ENCODE results near the gene RASSF10. TPM values are rescaled to one million over a fixed set of nuclear protein-coding genes. Genes with fewer than 3 reads are reported as not detected.

The RASSF10 gene
- total RNA-seq, 1 experiment from 2014 or later: 10.0 TPM

DNA sequence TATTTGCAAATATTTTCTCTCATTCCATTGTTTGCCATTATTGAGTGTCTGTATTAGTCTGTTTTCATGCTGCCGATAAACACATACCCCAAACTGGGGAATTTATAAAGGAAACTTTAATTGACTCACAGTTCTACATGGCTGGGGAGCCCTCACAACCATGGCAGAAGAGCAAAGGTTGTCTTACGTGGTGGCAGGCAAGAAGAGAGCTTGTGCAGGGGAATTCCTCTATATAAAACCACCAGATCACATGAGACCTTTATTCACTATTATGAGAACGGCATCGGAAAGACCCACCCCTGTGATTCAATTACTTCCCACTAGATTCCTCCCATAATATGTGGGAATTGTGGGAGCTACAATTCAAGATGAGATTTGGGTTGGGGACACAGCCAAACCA lies 10.2 kb downstream of the RASSF10 start:
- H3K4me1 Mint-ChIP-seq (ENCODE audit: low read depth, unreplicated experiment): peaks cover 47% of the 10 kb centered on the region
- H3K27ac Mint-ChIP-seq (ENCODE audit: unreplicated experiment): no peak overlapping the region
- intact Hi-C loops (cut with micrococcal nuclease; ENCODE audit: unreplicated experiment): loop anchor here (10.0 kb wide), 1 partner anchor 165 kb away; no protein-coding TSS in a partner anchor
- no peak overlapping the region for H3K4me3 Mint-ChIP-seq (ENCODE audit: low read depth, unreplicated experiment)
- no TSS peak for BruUV-seq (replicated peaks)
- TF ChIP-seq, protein P1, sequence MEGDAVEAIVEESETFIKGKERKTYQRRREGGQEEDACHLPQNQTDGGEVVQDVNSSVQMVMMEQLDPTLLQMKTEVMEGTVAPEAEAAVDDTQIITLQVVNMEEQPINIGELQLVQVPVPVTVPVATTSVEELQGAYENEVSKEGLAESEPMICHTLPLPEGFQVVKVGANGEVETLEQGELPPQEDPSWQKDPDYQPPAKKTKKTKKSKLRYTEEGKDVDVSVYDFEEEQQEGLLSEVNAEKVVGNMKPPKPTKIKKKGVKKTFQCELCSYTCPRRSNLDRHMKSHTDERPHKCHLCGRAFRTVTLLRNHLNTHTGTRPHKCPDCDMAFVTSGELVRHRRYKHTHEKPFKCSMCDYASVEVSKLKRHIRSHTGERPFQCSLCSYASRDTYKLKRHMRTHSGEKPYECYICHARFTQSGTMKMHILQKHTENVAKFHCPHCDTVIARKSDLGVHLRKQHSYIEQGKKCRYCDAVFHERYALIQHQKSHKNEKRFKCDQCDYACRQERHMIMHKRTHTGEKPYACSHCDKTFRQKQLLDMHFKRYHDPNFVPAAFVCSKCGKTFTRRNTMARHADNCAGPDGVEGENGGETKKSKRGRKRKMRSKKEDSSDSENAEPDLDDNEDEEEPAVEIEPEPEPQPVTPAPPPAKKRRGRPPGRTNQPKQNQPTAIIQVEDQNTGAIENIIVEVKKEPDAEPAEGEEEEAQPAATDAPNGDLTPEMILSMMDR (IDR thresholded peaks at IDR 0.05; ENCODE audit: unreplicated experiment): no peak
- no peaks in the 10 kb centered on the region for H3K9me3 Mint-ChIP-seq (ENCODE audit: low read depth, unreplicated experiment)
- no peaks in the 10 kb centered on the region for H3K36me3 Mint-ChIP-seq (ENCODE audit: insufficient read depth, unreplicated experiment)
- no peak for DNase-seq
- CTCF ChIA-PET: no interaction called here
- no peaks in the 10 kb centered on the region for H3K27me3 Mint-ChIP-seq (ENCODE audit: unreplicated experiment)

GRCh38 chr11:13023423-13023822 lies 14.3 kb downstream of the RASSF10 start:
- H3K36me3 Mint-ChIP-seq (ENCODE audit: insufficient read depth, unreplicated experiment): no peaks in the 10 kb centered on the region

GRCh38 chr11:13026722-13027121 lies 17.6 kb downstream of the RASSF10 start:
- DNase-seq: no peak
- Mint-ChIP-seq H3K36me3 (ENCODE audit: insufficient read depth, unreplicated experiment) (no peaks in the 10 kb centered on the region), H3K4me3 (ENCODE audit: low read depth, unreplicated experiment) (no peak overlapping the region), H3K9me3 (ENCODE audit: low read depth, unreplicated experiment) (no peaks in the 10 kb centered on the region), H3K27ac (ENCODE audit: unreplicated experiment) (no peak overlapping the region), H3K27me3 (ENCODE audit: unreplicated experiment) (no peaks in the 10 kb centered on the region), H3K4me1 (ENCODE audit: low read depth, unreplicated experiment) (peaks cover 14% of the 10 kb centered on the region)
- BruUV-seq (replicated peaks): no TSS peak
- intact Hi-C loops (cut with micrococcal nuclease; ENCODE audit: unreplicated experiment): no loop called here
- TF ChIP-seq, protein P1 (IDR thresholded peaks at IDR 0.05; ENCODE audit: unreplicated experiment): no peak
- CTCF ChIA-PET: no interaction called here

More at GRCh38 chr11:13023423-13023822, 14.3 kb downstream of the RASSF10 start:
- CTCF ChIA-PET: interaction anchor here (1.3 kb wide), 2 partner anchors 11 to 12 kb away, joined by 3 to 4 read pairs; no protein-coding TSS in a partner anchor
- no TSS peak for BruUV-seq (replicated peaks)
- no peak for DNase-seq
- Mint-ChIP-seq H3K27ac (ENCODE audit: unreplicated experiment) (no peak overlapping the region), H3K4me3 (ENCODE audit: low read depth, unreplicated experiment) (no peak overlapping the region), H3K9me3 (ENCODE audit: low read depth, unreplicated experiment) (no peaks in the 10 kb centered on the region), H3K4me1 (ENCODE audit: low read depth, unreplicated experiment) (peaks cover 19% of the 10 kb centered on the region), H3K27me3 (ENCODE audit: unreplicated experiment) (no peaks in the 10 kb centered on the region)
- intact Hi-C loops (cut with micrococcal nuclease; ENCODE audit: unreplicated experiment): no loop called here
- TF ChIP-seq, protein P1 (IDR thresholded peaks at IDR 0.05; ENCODE audit: unreplicated experiment): no peak

GRCh38 chr11:13028322-13028721 lies 19.2 kb downstream of the RASSF10 start:
- Mint-ChIP-seq H3K9me3 (ENCODE audit: low read depth, unreplicated experiment) (no peaks in the 10 kb centered on the region), H3K4me3 (ENCODE audit: low read depth, unreplicated experiment) (no peak overlapping the region), H3K4me1 (ENCODE audit: low read depth, unreplicated experiment) (no peaks in the 10 kb centered on the region), H3K27ac (ENCODE audit: unreplicated experiment) (no peak overlapping the region), H3K27me3 (ENCODE audit: unreplicated experiment) (no peaks in the 10 kb centered on the region), H3K36me3 (ENCODE audit: insufficient read depth, unreplicated experiment) (no peaks in the 10 kb centered on the region)
- CTCF ChIA-PET: no interaction called here
- BruUV-seq (replicated peaks): no TSS peak
- TF ChIP-seq, protein P1 (IDR thresholded peaks at IDR 0.05; ENCODE audit: unreplicated experiment): no peak
- no peak for DNase-seq
- intact Hi-C loops (cut with micrococcal nuclease; ENCODE audit: unreplicated experiment): no loop called here
